AG09309 (cell line): ENCODE measurements around the gene PTPRT.

Source experiments
- DNase-seq: peaks from one replicate; pipeline ENCODE4 v3.0.0-alpha.2; 2010; ENCODE audit warnings: low read depth
- H3K4me3 ChIP-seq: 2 replicates; pipeline ENCODE4 v1.5.1; 2011; ENCODE audit warnings: mild to moderate bottlenecking, low read depth, low read length, moderate library complexity; ENCODE audit not compliant: control insufficient read depth
- TF ChIP-seq, protein P1 (sequence below): IDR thresholded peaks from 2 replicates; pipeline ENCODE4 v1.5.1; 2011; ENCODE audit warnings: mild to moderate bottlenecking, low read depth, low read length, inconsistent platforms; ENCODE audit not compliant: insufficient read depth, control insufficient read depth; ENCODE audit errors: missing control alignments

Gene PTPRT

GRCh38 chr20:42587427-42587826 lies 602.3 kb downstream of the PTPRT start:
- TF ChIP-seq, protein P1, sequence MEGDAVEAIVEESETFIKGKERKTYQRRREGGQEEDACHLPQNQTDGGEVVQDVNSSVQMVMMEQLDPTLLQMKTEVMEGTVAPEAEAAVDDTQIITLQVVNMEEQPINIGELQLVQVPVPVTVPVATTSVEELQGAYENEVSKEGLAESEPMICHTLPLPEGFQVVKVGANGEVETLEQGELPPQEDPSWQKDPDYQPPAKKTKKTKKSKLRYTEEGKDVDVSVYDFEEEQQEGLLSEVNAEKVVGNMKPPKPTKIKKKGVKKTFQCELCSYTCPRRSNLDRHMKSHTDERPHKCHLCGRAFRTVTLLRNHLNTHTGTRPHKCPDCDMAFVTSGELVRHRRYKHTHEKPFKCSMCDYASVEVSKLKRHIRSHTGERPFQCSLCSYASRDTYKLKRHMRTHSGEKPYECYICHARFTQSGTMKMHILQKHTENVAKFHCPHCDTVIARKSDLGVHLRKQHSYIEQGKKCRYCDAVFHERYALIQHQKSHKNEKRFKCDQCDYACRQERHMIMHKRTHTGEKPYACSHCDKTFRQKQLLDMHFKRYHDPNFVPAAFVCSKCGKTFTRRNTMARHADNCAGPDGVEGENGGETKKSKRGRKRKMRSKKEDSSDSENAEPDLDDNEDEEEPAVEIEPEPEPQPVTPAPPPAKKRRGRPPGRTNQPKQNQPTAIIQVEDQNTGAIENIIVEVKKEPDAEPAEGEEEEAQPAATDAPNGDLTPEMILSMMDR, result no peak
- DNase-seq, result no peak
- H3K4me3 ChIP-seq, result no peak overlapping the region

GRCh38 chr20:42581311-42581710 lies 608.4 kb downstream of the PTPRT start:
- TF ChIP-seq, protein P1, result no peak
- no peak overlapping the region for H3K4me3 ChIP-seq
- DNase-seq, result no peak

DNA sequence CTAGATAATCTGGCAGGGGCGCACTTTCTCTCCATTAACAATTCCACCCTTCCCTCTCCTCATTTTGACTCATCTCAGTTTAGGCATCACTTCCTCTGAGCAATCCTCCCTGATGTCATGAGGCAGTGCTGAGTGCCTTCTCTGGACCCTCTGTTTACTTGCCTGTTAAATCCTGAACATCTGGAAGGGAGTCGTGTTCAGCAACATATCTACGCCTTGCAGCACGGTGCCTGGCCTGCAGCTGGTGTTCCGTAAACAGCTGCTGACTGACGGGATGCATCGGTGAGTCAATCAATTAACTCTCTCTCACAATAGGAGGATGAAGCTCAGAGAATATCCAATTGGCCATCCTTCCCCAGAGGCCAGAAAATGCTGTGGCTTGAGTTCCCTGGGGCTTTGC lies 613.5 kb downstream of the PTPRT start:
- no peak for DNase-seq
- TF ChIP-seq, protein P1, result no peak
- no peak overlapping the region for H3K4me3 ChIP-seq

DNA sequence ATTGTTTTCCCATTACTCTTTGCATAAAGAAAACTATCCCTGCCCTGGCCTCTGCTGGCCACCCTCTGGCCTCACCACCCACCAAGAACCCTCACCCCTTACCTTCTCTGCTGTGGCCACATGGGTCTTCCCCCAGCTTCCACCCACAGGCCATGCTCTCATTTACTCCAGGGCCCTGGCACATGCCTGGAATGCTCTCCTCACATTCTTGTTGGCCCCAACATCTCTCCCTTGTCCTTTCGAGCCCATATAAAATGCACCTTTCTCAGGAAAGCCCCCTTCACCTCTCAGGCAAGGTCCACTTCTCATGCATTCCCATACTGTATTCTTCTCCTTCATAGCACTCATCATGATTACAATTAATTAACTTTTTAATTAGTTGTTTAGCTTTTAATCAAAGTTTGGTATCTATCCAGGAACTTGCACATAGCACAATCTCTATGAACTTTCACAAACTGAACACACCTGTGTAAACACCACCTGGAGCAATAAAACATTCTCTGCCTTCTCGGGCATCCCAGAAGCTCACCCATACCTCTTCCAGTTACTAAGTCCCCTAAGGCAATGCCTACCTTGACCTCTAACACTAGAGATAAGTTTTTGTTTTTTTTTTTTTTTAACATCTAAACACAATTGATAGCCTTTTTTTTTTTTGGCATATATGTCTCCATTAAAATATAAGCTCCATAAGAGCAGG lies 617.2 kb downstream of the PTPRT start:
- TF ChIP-seq, protein P1, result no peak
- no peak overlapping the region for H3K4me3 ChIP-seq
- no peak for DNase-seq

GRCh38 chr20:42567409-42567808 lies 622.3 kb downstream of the PTPRT start:
- no peak for DNase-seq
- H3K4me3 ChIP-seq, result no peak overlapping the region
- TF ChIP-seq, protein P1, result no peak

- H3K4me3 ChIP-seq, result no peak overlapping the region
- no peak for DNase-seq
- TF ChIP-seq, protein P1, result no peak
Observed at GRCh38 chr20:42565235-42565995, 624.3 kb downstream of the PTPRT start.
